GM15510 (cell line): Measurements from ENCODE around the gene ZBTB39.

Experiments
- POLR2A ChIP-seq: IDR thresholded peaks from 3 replicates; pipeline ENCODE4 v1.6.1; 2011; ENCODE audit warnings: borderline replicate concordance; ENCODE audit not compliant: insufficient read length; ENCODE audit errors: extremely low read depth

The ZBTB39 gene

GRCh38 chr12:56995930-56996496, 10.3 kb downstream of the ZBTB39 start:
- TF ChIP-seq POLR2A = no peak

- no peak for TF ChIP-seq POLR2A
Observed at GRCh38 chr12:56995201-56995929, 11.0 kb downstream of the ZBTB39 start.

GRCh38 chr12:56994231-56994746, 12.1 kb downstream of the ZBTB39 start:
- TF ChIP-seq POLR2A = no peak

- no peak for TF ChIP-seq POLR2A
Observed at GRCh38 chr12:56993346-56993745, 13.0 kb downstream of the ZBTB39 start.

GRCh38 chr12:56991319-56992246, 14.8 kb downstream of the ZBTB39 start:
- TF ChIP-seq POLR2A = no peak

GRCh38 chr12:56990648-56991318, 15.6 kb downstream of the ZBTB39 start:
- no peak for TF ChIP-seq POLR2A

- TF ChIP-seq POLR2A = no peak
Observed at GRCh38 chr12:56989861-56990610, 16.3 kb downstream of the ZBTB39 start.

- TF ChIP-seq POLR2A = no peak
Observed at GRCh38 chr12:56988207-56988739, 18.1 kb downstream of the ZBTB39 start.

- TF ChIP-seq POLR2A = no peak
Observed at GRCh38 chr12:56987551-56988053, 18.7 kb downstream of the ZBTB39 start.

- no peak for TF ChIP-seq POLR2A
Observed at GRCh38 chr12:56987011-56987410, 19.3 kb downstream of the ZBTB39 start.

GRCh38 chr12:56983386-56983785, 23.0 kb downstream of the ZBTB39 start:
- TF ChIP-seq POLR2A = no peak

- TF ChIP-seq POLR2A = no peak
Observed at GRCh38 chr12:56980941-56981530, 25.3 kb downstream of the ZBTB39 start.

- no peak for TF ChIP-seq POLR2A
Observed at GRCh38 chr12:56980268-56980667, 26.1 kb downstream of the ZBTB39 start.

GRCh38 chr12:56979628-56980027, 26.7 kb downstream of the ZBTB39 start:
- TF ChIP-seq POLR2A = no peak
